Stimulated activated CD8-positive, alpha-beta memory T cell treated with anti-CD3 and anti-CD28 coated beads, Interleukin-15, amount 100 ng/mL, for 48 hours (primary cell): ENCODE data around the gene SMIM9.

Source experiments
- DNase-seq, 2 donors: peaks; one replicate each; pipeline ENCODE4 v3.0.0-alpha.2; 2020; ENCODE audit warnings: low read depth in 2 of 2

The SMIM9 gene

GRCh38 chrX:154815274-154815818, 19.1 kb downstream of the SMIM9 start:
- no peak for DNase-seq

GRCh38 chrX:154813801-154814200, 20.7 kb downstream of the SMIM9 start:
- DNase-seq: no peak

- DNase-seq: no peak
Observed at GRCh38 chrX:154812341-154813101, 21.9 kb downstream of the SMIM9 start.

GRCh38 chrX:154809939-154810665, 24.4 kb downstream of the SMIM9 start:
- DNase-seq: no peak

GRCh38 chrX:154806837-154807501, 27.5 kb downstream of the SMIM9 start:
- DNase-seq: no peak

- no peak for DNase-seq
Observed at GRCh38 chrX:154805696-154806091, 28.8 kb downstream of the SMIM9 start.

GRCh38 chrX:154804957-154805695, 29.3 kb downstream of the SMIM9 start, which contains the start of gene MPP1:
TSS of gene MPP1 (minus strand) at chrX:154805485. CDS start at chrX:154805373, 112 bp downstream.
- peak; percentile 58 to 65 for DNase-seq

GRCh38 chrX:154804261-154804956, 30.1 kb downstream of the SMIM9 start:
- DNase-seq: no peak

- no peak for DNase-seq
Observed at GRCh38 chrX:154802947-154803346, 31.5 kb downstream of the SMIM9 start.

GRCh38 chrX:154800478-154801210, 33.8 kb downstream of the SMIM9 start:
- DNase-seq: no peak

GRCh38 chrX:154799556-154800348, 34.7 kb downstream of the SMIM9 start:
- no peak for DNase-seq

- DNase-seq: no peak
Observed at GRCh38 chrX:154797006-154797405, 37.5 kb downstream of the SMIM9 start.

- DNase-seq: no peak
Observed at GRCh38 chrX:154795016-154795415, 39.4 kb downstream of the SMIM9 start.

GRCh38 chrX:154793084-154793795, 41.2 kb downstream of the SMIM9 start:
- DNase-seq: no peak

GRCh38 chrX:154791939-154792338, 42.5 kb downstream of the SMIM9 start:
- no peak for DNase-seq

- DNase-seq: no peak
Observed at GRCh38 chrX:154791467-154791866, 43.0 kb downstream of the SMIM9 start.

- DNase-seq: no peak
Observed at GRCh38 chrX:154785716-154786115, 48.7 kb downstream of the SMIM9 start.

- DNase-seq: no peak
Observed at GRCh38 chrX:154784149-154784995, 50.1 kb downstream of the SMIM9 start.
